GM18867 (cell line): Measurements from ENCODE around the gene HEATR1.
"Not testable (repeated sequence)": the region's sequence is repeated elsewhere in the genome, so short reads cannot be mapped to it uniquely, and the experiment has no call there.

ENCODE experiments used
- ATAC-seq: cut with Tn5 transposase; IDR thresholded peaks from one replicate; pipeline ENCODE4 v1.9.1; 2021; ENCODE audit warnings: mild to moderate bottlenecking, moderate library complexity; ENCODE audit not compliant: unreplicated experiment

The HEATR1 gene

DNA sequence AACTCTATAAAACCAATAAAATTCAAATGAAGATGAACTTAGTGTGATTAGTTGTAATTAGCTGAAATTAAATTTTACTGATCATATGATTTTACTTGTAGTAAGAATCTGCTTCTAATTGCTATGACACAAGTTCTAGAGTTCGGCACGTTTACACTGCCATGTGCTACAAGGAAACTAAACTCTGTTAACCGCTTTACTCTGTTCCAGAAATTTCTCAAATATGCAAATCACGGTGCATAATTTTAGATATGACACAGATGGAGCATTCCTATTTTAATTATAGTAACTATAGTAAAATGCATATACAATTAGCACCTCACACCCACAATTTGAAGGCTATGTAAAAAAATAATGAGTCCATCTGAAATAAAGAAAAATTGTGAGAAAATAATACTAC is 14.8 kb downstream of the HEATR1 start:
- ATAC-seq, result no peak

DNA sequence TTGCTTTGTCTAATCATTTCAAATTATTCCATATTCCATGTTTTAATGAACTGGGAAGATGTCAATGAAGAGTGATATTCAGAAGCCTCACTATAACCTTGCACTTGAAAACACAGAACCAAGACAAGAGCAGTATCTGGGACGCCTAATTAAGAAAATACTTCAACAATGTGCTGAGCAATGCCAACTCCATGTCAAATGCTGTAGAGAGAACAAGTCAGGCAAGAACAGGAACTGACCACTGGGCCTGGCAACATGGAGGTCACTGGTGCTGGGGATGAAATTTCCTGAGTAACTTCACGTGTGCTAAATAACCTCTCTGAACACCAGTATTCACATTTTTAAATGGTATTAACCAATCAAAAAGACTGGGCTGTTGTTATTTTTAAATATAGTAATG is 22.8 kb downstream of the HEATR1 start:
- ATAC-seq, result no peak

- ATAC-seq, result not testable (repeated sequence)
These were observed 23.9 kb downstream of the HEATR1 start for GRCh38 chr1:236580404-236580803.

GRCh38 chr1:236578661-236579060 is 25.7 kb downstream of the HEATR1 start:
- no peak for ATAC-seq

DNA sequence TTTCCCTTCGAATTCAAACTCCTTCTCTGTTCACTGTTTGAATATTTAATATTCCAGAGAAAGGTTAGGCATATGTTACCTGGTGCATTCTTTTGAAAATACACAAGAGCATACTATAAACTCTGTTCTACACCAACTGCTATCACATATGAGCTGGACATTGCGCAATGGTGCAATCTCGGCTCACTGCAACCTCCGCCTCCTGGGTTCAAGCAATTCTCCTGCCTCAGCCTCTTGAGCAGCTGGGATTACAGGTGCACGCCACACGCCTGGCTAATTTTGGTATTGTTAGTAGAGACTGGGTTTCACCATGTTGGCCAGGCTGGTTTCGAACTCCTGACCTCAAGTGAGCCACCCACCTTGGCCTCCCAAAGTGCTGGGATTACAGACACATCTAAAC is 27.3 kb downstream of the HEATR1 start:
- ATAC-seq, result not testable (repeated sequence)

GRCh38 chr1:236576004-236576403 is 28.3 kb downstream of the HEATR1 start:
- ATAC-seq, result no peak

- ATAC-seq, result no peak
These were observed 28.8 kb downstream of the HEATR1 start for GRCh38 chr1:236575523-236575922.

DNA sequence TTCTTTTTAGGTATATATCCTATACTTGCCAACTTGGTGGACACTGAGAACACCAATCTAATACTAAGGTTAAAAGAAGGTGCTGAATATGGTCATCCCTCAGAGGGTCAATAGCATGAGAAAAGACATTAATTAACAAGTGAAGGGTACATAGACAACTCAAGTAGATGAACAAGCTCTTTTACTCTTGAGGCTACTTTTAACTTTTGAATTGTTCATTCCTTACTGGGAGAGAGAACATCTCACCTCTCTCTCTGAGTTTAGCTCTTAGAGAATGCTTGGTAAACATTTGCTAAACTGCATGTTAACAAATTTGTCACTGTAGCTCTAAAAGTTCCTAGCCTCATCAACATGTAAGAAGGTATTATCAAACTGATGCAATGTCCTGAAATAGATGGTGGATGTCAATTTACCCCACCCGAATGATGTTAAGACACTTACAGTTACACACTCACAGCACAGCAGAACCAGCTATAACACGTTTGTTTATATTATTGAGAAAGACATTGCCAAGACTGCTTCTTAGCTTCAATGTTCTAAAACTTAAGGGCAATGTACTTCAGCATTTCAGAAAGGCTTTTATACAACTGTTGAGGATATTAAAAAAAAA is 35.9 kb downstream of the HEATR1 start:
- no peak for ATAC-seq

GRCh38 chr1:236565530-236565929 is 38.8 kb downstream of the HEATR1 start:
- ATAC-seq, result no peak

DNA sequence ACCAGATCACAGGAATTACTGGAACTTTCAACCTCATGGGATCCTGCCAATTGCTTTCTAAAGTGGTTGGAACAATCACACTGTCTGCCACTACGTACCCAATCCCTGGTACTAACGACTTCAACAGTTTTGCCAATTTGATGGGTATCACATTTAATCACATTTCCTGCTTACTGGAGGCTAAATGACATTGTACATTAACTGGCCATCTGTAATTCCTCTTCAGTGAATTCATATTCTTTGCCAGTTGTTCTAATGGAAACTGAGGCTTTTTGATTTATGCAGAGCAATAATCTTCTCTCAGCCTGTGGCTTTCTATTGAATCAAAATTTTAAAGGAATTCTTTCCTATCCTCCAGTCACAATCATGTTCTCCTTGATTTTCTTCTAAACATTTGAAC is 42.3 kb downstream of the HEATR1 start:
- ATAC-seq, result no peak

DNA sequence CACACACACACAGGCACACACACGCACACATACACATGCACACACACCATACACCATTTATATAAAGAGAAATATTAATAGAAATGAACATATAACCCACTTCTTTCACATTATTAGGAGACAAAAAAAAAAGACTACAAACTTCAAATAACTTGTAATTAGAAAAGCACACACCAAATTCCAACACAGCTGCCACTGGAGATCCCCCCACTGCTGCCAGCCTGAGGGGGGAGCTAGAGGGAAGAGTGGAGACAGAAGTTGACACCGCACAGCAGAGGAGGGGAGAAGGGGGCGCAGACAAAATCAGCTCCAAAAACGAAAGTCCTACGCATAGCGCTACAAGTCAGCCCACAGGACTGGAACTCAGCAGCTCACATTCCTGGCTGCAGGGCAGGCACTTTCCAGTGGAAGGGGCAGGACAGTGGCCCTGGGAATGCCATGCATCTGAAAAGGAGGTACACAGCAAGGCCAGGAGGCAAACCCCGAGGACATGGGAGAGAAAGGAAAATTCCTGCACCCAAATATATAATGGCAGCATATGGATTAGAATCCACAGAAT is 44.0 kb downstream of the HEATR1 start:
- no peak for ATAC-seq

- ATAC-seq, result no peak
These were observed 45.5 kb downstream of the HEATR1 start for GRCh38 chr1:236558846-236559245.

DNA sequence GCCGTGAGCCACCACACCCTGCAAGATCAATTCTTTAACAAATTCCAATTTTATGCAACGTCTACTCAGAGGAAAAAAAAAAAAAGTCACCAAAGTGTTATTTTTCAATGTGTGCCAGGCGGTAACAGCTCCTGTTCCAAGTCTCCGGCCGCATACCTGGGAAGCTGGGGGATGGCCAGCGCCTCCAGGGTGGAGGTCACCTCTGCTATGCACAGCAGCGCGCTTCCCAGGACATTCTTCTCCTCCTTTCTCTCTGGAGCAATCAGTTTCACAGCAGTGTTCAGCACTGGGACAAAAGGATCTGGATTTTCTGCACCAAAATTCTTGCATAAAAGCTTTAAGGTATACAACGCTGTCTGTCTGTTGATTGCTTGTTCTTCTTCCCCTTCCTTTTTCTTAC is 46.2 kb downstream of the HEATR1 start:
- no peak for ATAC-seq

DNA sequence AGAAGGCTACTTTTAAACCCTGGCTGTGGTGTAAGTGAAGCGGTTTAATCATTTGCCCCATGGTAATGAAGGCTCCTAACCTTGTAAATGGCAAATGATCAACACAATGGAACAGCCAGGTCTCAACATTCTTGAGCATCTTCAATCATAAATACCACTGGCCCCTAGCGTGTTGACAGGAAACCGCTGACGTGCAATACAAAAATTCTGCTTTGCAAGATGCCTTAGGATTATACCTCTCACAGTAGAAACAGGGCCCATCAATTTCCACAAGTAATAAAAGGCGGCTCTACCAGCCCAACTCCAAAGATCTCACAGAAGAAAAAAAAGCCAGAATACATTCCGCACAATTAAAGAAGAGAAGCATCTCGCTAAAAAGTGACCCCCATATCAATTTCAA is 47.7 kb downstream of the HEATR1 start:
- no peak for ATAC-seq

GRCh38 chr1:236553370-236553769 is 50.9 kb downstream of the HEATR1 start:
- no peak for ATAC-seq

GRCh38 chr1:236552901-236553300 is 51.4 kb downstream of the HEATR1 start:
- no peak for ATAC-seq

- ATAC-seq, result no peak
These were observed 52.2 kb downstream of the HEATR1 start for GRCh38 chr1:236552096-236552495.

DNA sequence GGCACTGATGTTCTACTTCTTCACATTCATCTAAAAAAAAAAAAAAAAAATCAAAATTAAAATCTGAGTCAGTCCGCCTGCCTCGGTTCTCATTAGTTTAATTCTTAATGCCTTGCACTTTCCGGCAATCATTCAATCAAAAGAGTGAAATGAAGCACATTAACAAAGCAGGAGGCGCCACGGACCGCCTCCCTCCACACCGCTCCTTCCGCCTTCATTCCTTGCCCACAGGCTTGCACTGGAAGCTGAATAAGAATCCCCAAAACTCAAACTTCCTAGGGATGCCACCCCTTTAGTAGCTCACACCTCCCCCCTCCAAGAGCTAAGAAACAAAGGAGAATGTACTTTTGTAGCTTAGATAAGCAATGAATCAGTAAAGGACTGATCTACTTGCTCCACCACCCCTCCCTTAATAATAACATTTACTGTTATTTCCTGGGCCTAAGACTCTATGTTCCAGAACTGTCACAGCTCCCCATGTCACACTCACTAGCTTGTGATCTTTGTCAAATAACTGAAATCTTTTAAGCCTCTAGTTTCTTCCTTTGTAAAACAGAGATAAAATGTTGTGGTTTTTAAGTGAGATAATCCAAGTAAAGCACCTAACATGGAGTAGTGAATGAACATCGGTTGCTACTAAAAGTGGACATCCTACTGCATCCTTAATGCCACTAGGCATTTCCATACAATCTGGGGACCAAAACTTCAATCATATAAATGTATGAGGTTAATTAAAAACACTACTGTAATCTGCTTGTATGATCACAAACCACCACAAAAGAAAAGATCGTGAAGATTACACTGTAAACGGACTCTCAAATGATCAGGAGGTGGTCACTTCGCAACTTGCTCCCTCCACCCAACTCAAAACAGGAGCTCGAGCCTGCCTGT is 53.1 kb downstream of the HEATR1 start:
- ATAC-seq, result no peak

DNA sequence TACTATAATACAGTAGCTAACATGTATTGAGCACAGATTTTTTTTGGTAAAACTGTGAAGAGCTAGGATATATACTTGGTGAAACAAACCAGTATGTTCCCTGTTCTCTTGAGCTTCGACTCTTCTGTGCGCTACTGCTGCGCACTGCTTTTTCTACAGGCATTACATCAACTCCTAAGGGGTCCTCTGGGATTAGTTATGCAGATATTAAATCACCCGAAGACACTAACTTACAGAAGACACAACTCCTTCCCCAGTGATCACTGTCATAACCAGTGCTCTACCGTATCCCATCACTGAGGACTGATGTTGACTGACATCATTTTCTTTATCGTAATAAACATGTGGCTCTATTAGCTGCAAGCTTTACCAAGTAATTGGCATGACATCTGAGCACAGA is 55.9 kb downstream of the HEATR1 start:
- ATAC-seq, result no peak

- ATAC-seq, result no peak
These were observed 58.6 kb downstream of the HEATR1 start for GRCh38 chr1:236545621-236546169.

GRCh38 chr1:236543065-236543669 is 61.1 kb downstream of the HEATR1 start:
- ATAC-seq, result no peak
